OCI-LY3 (cell line): Measurements from ENCODE around the gene RPGRIP1L.
A peak's percentile ranks its signal among the peaks of the same experiment; 100 is the strongest.

Experiments used
- H2AFZ ChIP-seq: fragments of 200-600, 300-600 bp; shearing (Covaris generic); 2 replicates; pipeline ENCODE4 v1.6.0; 2014; ENCODE audit warnings: antibody characterized with exemption, low read depth, low read length
- H3K27ac ChIP-seq: fragments of 200-600, 300-600 bp; sonication (generic); 2 replicates; pipeline ENCODE4 v1.5.1; 2014; ENCODE audit warnings: mild to moderate bottlenecking, low read length, moderate library complexity, mixed read lengths
- H3K27me3 ChIP-seq: fragments of 200-600, 300-600 bp; sonication (generic); 2 replicates; pipeline ENCODE4 v1.6.1; 2014; ENCODE audit warnings: low read depth, low read length, mixed read lengths
- H3K36me3 ChIP-seq: fragments of 200-600, 300-600 bp; sonication (generic); replicated peaks from 2 replicates; pipeline ENCODE3; 2014; ENCODE audit warnings: low read depth, low read length, mixed read lengths
- H3K4me1 ChIP-seq: fragments of 300-600, 200-600 bp; sonication (generic); 2 replicates; pipeline ENCODE4 v1.6.1; 2014; ENCODE audit warnings: low read length, mixed read lengths
- H3K4me2 ChIP-seq: fragments of 200-600, 300-600 bp; sonication (generic); 2 replicates; pipeline ENCODE4 v1.6.1; 2014; ENCODE audit warnings: low read length, mixed read lengths
- H3K4me3 ChIP-seq: fragments of 300-600, 200-600 bp; sonication (generic); 2 replicates; pipeline ENCODE4 v1.5.1; 2014; ENCODE audit warnings: antibody characterized with exemption, mild to moderate bottlenecking, low read length, moderate library complexity
- H3K79me2 ChIP-seq: fragments of 300-600, 200-600 bp; shearing (Covaris generic); 2 replicates; pipeline ENCODE4 v1.6.1; 2014; ENCODE audit warnings: mild to moderate bottlenecking, low read length, mixed read lengths
- H3K9ac ChIP-seq: fragments of 300-600, 200-600 bp; shearing (Covaris generic); 2 replicates; pipeline ENCODE4 v1.6.0; 2014; ENCODE audit warnings: mild to moderate bottlenecking, low read length, moderate library complexity
- H3K9me3 ChIP-seq: fragments of 200-600, 300-600 bp; shearing (Covaris generic); 2 replicates; pipeline ENCODE4 v1.6.1; 2014; ENCODE audit warnings: low read length, mixed read lengths; ENCODE audit not compliant: insufficient read depth
- H4K20me1 ChIP-seq: fragments of 200-600, 300-600 bp; sonication (generic); 2 replicates; pipeline ENCODE4 v1.6.1; 2016; ENCODE audit warnings: low read length, mixed read lengths; ENCODE audit not compliant: insufficient read depth
- CTCF ChIP-seq: fragments of 200-600, 300-600 bp; sonication (generic); IDR thresholded peaks from 2 replicates; pipeline ENCODE4 v1.5.1; 2014; ENCODE audit warnings: antibody characterized with exemption, low read length, low read depth
- EZH2phosphoT487 ChIP-seq: fragments of 200-600 bp; shearing (Covaris generic); IDR thresholded peaks from 2 replicates; pipeline ENCODE4 v1.6.1; 2018; ENCODE audit warnings: antibody characterized with exemption, mixed run types, low read depth

RPGRIP1L gene

GRCh38 chr16:53745086-53745485, 41.4 kb upstream of the RPGRIP1L start:
- Histone ChIP-seq H3K9ac (no peak overlapping the region), H4K20me1 (peaks cover 7% of the 10 kb centered on the region), H3K4me1 (peaks cover 9% of the 10 kb centered on the region; the same call in 1 of the 2 replicates), H2AFZ (no peak overlapping the region), H3K4me2 (no peak overlapping the region), H3K27ac (no peak overlapping the region), H3K27me3 (no peaks in the 10 kb centered on the region), H3K79me2 (peaks cover 16% of the 10 kb centered on the region; the same call in 1 of the 2 replicates), H3K9me3 (no peaks in the 10 kb centered on the region; the same call in 1 of the 2 replicates), H3K36me3 (no peaks in the 10 kb centered on the region), H3K4me3 (no peak overlapping the region)
- TF ChIP-seq CTCF: no peak
- TF ChIP-seq EZH2phosphoT487: no peak

DNA sequence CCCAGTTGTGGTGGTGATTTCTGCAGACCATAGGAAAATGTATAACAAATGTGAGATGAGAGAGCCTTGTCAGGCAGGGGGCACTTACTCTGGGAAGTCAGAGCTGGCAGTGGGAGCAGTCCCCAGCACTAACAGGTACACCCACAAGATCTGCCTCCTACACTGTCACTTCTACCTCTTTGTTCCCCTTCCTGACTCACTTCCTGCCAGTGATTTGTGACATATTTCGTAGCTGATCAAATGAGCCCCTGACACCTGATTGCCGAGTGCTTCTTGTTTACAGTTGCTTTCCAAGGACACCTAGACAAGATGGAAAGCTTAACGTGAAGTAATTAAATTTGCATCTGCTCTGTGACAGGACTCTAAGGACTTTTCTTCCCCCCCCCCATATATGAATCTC, 40.8 kb upstream of the RPGRIP1L start:
- Histone ChIP-seq H4K20me1 (peaks cover 7% of the 10 kb centered on the region), H3K9me3 (no peaks in the 10 kb centered on the region; the same call in 1 of the 2 replicates), H3K36me3 (no peaks in the 10 kb centered on the region), H3K79me2 (peaks cover 16% of the 10 kb centered on the region; the same call in 1 of the 2 replicates), H2AFZ (no peak overlapping the region), H3K4me1 (peaks cover 9% of the 10 kb centered on the region; the same call in 1 of the 2 replicates), H3K4me2 (peak overlapping the region; percentile 16; the same call in 1 of the 2 replicates), H3K27ac (no peak overlapping the region), H3K9ac (no peak overlapping the region), H3K27me3 (no peaks in the 10 kb centered on the region), H3K4me3 (no peak overlapping the region)
- TF ChIP-seq CTCF (no peak), EZH2phosphoT487 (no peak)

DNA sequence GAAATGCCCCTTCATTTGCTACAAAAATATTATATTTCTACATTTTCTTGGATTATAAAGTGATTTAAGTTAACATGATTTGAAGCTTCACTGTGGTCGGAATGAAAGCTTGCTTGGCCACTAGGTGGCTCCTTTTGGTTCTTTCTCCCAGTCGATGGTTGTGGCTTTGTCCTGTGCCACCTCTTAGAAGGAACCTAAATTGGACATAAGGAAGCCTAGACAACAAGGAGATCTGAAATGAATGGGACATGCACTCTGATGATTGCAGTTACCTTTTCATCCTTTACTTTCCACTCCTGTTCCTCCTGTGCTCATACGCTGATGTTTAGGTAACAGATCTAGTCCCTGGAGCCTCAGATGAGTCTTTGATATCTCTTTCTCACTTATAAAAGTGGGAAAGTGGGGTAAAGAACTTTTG, 39.5 kb upstream of the RPGRIP1L start:
- peaks cover 16% of the 10 kb centered on the region; the same call in 1 of the 2 replicates for H3K79me2 ChIP-seq
- no peak overlapping the region for H3K27ac ChIP-seq
- no peak overlapping the region for H3K4me2 ChIP-seq
- no peak overlapping the region for H3K4me3 ChIP-seq
- H3K4me1 ChIP-seq: peaks cover 9% of the 10 kb centered on the region; the same call in 1 of the 2 replicates
- peak; percentile 79 for TF ChIP-seq CTCF
- no peak for TF ChIP-seq EZH2phosphoT487
- no peak overlapping the region for H3K9ac ChIP-seq
- no peaks in the 10 kb centered on the region for H3K36me3 ChIP-seq
- no peaks in the 10 kb centered on the region; the same call in 1 of the 2 replicates for H3K9me3 ChIP-seq
- no peaks in the 10 kb centered on the region for H3K27me3 ChIP-seq
- H4K20me1 ChIP-seq: peaks cover 7% of the 10 kb centered on the region
- no peak overlapping the region for H2AFZ ChIP-seq

DNA sequence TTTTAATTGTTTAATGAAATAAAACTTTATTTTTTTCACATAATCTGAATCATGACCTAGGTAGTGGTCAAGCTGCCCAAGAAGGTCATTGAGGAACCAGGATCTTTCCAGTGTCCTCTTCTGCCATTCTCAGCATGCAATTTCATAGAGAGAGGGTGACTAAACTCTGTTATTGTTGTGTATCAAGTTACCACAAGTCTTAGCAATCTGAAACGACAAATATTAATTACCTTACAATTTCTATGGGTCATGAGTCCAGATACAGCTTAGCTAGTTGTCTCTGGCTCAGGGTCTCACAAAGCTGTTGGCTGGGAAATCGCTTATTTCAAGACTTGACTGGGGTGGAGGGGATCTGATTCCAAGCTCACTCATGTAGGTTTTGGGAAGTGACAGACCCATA, 37.9 kb upstream of the RPGRIP1L start:
- no peaks in the 10 kb centered on the region for H3K36me3 ChIP-seq
- H3K4me2 ChIP-seq: no peak overlapping the region
- no peak overlapping the region for H3K4me3 ChIP-seq
- no peak overlapping the region for H2AFZ ChIP-seq
- no peak for TF ChIP-seq EZH2phosphoT487
- H3K27ac ChIP-seq: no peak overlapping the region
- H4K20me1 ChIP-seq: peaks cover 7% of the 10 kb centered on the region
- H3K9ac ChIP-seq: no peak overlapping the region
- peaks cover 7% of the 10 kb centered on the region; the same call in 1 of the 2 replicates for H3K4me1 ChIP-seq
- no peaks in the 10 kb centered on the region for H3K9me3 ChIP-seq
- no peaks in the 10 kb centered on the region for H3K27me3 ChIP-seq
- H3K79me2 ChIP-seq: peaks cover 10% of the 10 kb centered on the region; the same call in 1 of the 2 replicates
